Stomach (tissue), 9 donors: ENCODE data around the gene GLIS2. TPM values are rescaled to one million over a fixed set of nuclear protein-coding genes. Genes with fewer than 3 reads are reported as not detected.

Experiments used
- DNase-seq, 2 donors: peaks; one replicate each; pipeline versions ENCODE4 v3.0.0 to v3.0.0-alpha.2; 2013 to 2019
- H3K27ac ChIP-seq, 5 donors: fragments of 200-600 bp in 4 of 5; sonication (generic) in 4 of 5; one replicate each; pipeline ENCODE4 v1.5.1; 2013 to 2019; ENCODE audit warnings: mild to moderate bottlenecking in 1 of 5, moderate library complexity in 1 of 5
- H3K27me3 ChIP-seq, 3 donors: fragments of 200-600 bp; sonication (generic); one replicate each; pipeline ENCODE4 v1.5.1; 2017 to 2019; ENCODE audit warnings: mixed run types in 1 of 3
- H3K36me3 ChIP-seq, 4 donors: fragments of 200-600 bp; sonication (generic); 1 replicate in 3 of 4; 2 replicates in 1 of 4; pipeline ENCODE4 v1.5.1; 2016 to 2019
- H3K4me1 ChIP-seq, 4 donors: fragments of 200-600 bp; sonication (generic); one replicate each; pipeline ENCODE4 v1.5.1; 2016 to 2019
- H3K4me3 ChIP-seq, 4 donors: fragments of 200-600 bp; sonication (generic) in 3 of 4; one replicate each; pipeline ENCODE4 v1.5.1; 2016 to 2019; ENCODE audit warnings: mild to moderate bottlenecking in 1 of 4
- H3K9me3 ChIP-seq, 4 donors: fragments of 200-600 bp; sonication (generic); one replicate each; pipeline ENCODE4 v1.5.1; 2016 to 2019
- EP300 ChIP-seq: sonication (generic); formaldehyde crosslinking; IDR thresholded peaks from one replicate; pipeline ENCODE4 v1.6.1; 2017; ENCODE audit warnings: antibody characterized with exemption
- POLR2A ChIP-seq, 4 donors: fragments of 450-650 bp; IDR thresholded peaks; one replicate each; pipeline ENCODE4 v1.6.1; 2016; ENCODE audit warnings: antibody characterized with exemption in 4 of 4, control low read depth in 2 of 4, mild to moderate bottlenecking in 1 of 4, moderate library complexity in 1 of 4
- POLR2AphosphoS5 ChIP-seq, 3 donors: sonication (generic); formaldehyde crosslinking; IDR thresholded peaks; one replicate each; pipeline ENCODE4 v1.6.1; 2016; ENCODE audit warnings: antibody characterized with exemption in 3 of 3
- WGBS, 5 donors: extraction: QIAGEN DNeasy Blood & Tissue Kit in 3 of 5; methylation state at CpG; one replicate each; pipeline versions ENCODE4 v1.1.5 to v1.1.7; 2013 to 2018; 5-methylcytosine and 5-hydroxymethylcytosine counted together
- intact Hi-C: fragments of 100-400 bp; cut with DNase I; formaldehyde crosslinking; loops from one replicate; pipeline ENCODE4 v1.15.1; 2023; ENCODE audit warnings: low total_unique reads
- polyA plus RNA-seq, 3 donors: library from polyadenylated mRNA; stranded (reverse); fragments of 200-250 nt; gene quantifications; one replicate each; pipeline ENCODE4 v1.2.3, GENCODE V29; 2013
- total RNA-seq, 5 donors: library from RNA; depleted of rRNA; stranded (reverse); fragments of >200 nt; gene quantifications; one replicate each; pipeline versions ENCODE4 v1.1.0 to v1.2.3, GENCODE V29; 2014 to 2016
- TF ChIP-seq, protein P1 (sequence below), 7 experiments: fragments of 450-650 bp in 4 of 7; fragments of 200-600 bp in 3 of 7; sonication (generic) in 3 of 7; IDR thresholded peaks; one replicate each; pipeline ENCODE4 v1.5.1; 2016 to 2019; ENCODE audit warnings: antibody characterized with exemption in 7 of 7, control low read depth in 2 of 7, mild to moderate bottlenecking in 1 of 7
- donor health status: healthy with polysubstance abuse.
- donor health status: Bipolar disorder and iron deficiency.
- donor health status: healthy.

The GLIS2 gene
- total and polyA plus RNA-seq, 8 donors, result 3.2 to 21.0 (median 5.2) TPM

DNA sequence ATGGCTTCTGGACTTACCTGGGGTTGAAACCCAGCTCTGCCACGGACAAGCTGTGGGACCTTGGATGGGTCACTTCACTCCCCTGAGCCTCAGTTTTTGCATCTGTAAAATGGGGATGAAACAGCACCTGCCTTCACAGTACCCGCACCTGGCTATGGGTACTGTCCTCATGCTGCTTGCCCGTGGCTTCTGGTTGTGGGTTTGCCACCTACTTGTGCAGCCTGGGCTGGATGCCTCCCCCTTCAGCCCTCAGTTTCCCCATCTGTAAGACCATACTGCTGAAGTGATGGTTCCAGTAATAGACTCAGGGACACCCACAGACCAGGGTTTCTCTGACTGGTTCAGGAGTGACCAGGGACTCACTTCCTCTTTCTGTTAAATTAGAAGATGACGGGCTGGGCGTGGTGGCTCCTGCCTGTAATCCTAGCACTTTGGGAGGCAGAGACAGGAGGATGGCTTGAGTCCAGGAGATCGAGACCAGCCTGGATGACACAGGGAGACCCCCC, 9.4 kb downstream of the GLIS2 start:
- intact Hi-C loops, result loop anchor here (5.0 kb wide), 1 partner anchor 123 kb away; no protein-coding TSS in a partner anchor
- Histone ChIP-seq H3K27ac (peak overlapping the region in 4 of 5 donors; percentile 83 to 89 (median 83)), H3K4me1 (peaks cover 69 to 98% (median 85%) of the 10 kb centered on the region in 4 donors), H3K9me3 (no peaks in the 10 kb centered on the region), H3K27me3 (peaks cover 0 to 8% (median 0%) of the 10 kb centered on the region in 3 donors), H3K36me3 (no peaks in the 10 kb centered on the region), H3K4me3 (no peak overlapping the region)
- no peak for TF ChIP-seq EP300
- TF ChIP-seq, protein P1, sequence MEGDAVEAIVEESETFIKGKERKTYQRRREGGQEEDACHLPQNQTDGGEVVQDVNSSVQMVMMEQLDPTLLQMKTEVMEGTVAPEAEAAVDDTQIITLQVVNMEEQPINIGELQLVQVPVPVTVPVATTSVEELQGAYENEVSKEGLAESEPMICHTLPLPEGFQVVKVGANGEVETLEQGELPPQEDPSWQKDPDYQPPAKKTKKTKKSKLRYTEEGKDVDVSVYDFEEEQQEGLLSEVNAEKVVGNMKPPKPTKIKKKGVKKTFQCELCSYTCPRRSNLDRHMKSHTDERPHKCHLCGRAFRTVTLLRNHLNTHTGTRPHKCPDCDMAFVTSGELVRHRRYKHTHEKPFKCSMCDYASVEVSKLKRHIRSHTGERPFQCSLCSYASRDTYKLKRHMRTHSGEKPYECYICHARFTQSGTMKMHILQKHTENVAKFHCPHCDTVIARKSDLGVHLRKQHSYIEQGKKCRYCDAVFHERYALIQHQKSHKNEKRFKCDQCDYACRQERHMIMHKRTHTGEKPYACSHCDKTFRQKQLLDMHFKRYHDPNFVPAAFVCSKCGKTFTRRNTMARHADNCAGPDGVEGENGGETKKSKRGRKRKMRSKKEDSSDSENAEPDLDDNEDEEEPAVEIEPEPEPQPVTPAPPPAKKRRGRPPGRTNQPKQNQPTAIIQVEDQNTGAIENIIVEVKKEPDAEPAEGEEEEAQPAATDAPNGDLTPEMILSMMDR (IDR thresholded peaks at IDR 0.05), result no peak
- 72 to 84% (median 81%) methylated on average over 5 to 6 of the region's 6 CpGs for WGBS, 5 donors
- peak in 1 of 2 donors; percentile 12 for DNase-seq

DNA sequence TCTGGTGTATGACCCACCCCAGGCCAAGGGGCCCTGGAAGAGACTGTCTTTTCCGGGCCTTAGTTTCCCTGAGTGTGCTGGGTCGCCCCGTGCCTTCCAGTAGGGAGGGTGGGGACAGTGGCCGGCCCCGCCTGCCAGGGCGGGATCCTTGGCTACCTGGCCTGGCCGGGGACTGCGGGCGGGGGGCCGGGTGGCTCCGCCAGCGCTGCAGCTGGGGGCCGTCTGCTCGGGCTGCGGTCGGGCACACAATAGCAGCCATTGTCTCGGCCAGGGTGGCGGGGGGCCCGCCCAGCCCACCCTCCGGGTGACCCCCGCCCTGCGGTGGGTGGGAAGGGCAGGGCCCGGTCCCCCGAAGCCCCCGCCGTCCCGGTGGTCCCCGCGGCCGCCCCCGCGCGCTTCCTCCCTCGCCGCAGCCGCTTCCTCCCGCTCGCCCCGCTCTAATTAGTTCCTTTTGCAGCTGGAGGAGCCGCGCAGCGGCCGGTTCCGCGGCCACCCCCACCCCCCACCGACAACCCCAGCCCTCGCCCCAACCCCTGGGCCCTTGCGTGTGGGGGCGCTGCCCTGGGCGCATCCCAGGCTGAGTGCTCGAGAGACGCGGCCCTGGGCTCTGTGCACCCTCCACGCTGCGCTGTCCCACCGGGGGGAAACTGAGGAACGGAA, 11.6 kb downstream of the GLIS2 start:
- 0 to 8% (median 2%) methylated on average over 1 to 56 of the region's 57 CpGs for WGBS, 5 donors
- peaks cover 0 to 8% (median 0%) of the 10 kb centered on the region in 3 donors for H3K27me3 ChIP-seq
- DNase-seq, result peak in 1 of 2 donors; percentile 65

DNA sequence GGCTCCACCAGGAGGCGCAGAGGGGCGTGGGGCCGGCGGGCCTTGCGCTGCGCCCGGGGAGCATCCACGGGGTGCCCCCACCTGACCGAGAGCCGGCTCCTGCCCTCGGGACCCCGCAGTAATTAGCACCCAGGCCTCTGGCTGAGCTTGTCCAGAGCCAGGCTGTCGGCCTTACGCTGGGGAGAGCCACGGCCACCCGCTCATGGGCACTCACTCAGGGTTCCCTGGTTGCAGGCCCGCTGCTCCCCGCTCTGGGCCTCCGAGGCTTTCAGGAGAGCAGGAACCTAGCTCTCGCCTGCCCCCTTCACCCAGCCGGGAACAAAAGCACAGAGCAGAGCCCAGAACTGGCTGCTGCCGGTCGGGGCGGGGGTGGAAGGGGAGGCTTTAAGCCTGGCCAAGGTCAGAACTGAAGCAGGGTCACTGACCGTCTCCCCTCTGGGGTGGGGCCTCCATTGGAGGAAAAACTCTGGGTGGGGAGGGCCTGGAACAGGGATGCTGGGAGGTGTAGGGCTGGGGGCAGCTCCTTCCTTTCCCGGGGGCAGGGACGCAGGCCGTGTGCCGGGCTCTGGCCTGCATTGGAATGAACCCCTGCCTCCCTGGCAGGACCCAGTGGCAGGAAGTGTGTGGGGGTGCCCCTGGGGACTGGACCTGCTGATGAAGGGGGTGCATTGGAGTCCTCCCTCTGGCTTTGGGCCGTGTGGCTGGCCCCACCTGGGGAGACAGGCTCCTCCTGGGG, 12.3 kb downstream of the GLIS2 start:
- Histone ChIP-seq H3K9me3 (no peaks in the 10 kb centered on the region), H3K4me3 (peak overlapping the region; percentile 48 to 53 (median 50)), H3K36me3 (peaks cover 0 to 13% (median 6%) of the 10 kb centered on the region in 4 donors), H3K27me3 (peaks cover 0 to 8% (median 0%) of the 10 kb centered on the region in 3 donors), H3K27ac (peak overlapping the region; percentile 53 to 87 (median 79)), H3K4me1 (peaks cover 54 to 73% (median 66%) of the 10 kb centered on the region in 4 donors)
- WGBS, 5 donors, result 6 to 17% (median 13%) methylated on average over 10 to 30 of the region's 30 CpGs
- peak; percentile 83 to 95 for DNase-seq
- intact Hi-C loops, result loop anchor here (5.0 kb wide), 1 partner anchor 126 kb away; no protein-coding TSS in a partner anchor
- TF ChIP-seq POLR2A (IDR thresholded peaks at IDR 0.05) (no peak), POLR2AphosphoS5 (IDR thresholded peaks at IDR 0.05) (peak in 2 of 3 donors; percentile 15 to 51)
- TF ChIP-seq, protein P1 (IDR thresholded peaks at IDR 0.05), result peak in 5 of 7 experiments; percentile 26 to 57 (median 38)

More for the DNA sequence above, 11.6 kb downstream of the GLIS2 start:
- Histone ChIP-seq H3K36me3 (peaks cover 0 to 6% (median 3%) of the 10 kb centered on the region in 4 donors), H3K4me1 (peaks cover 60 to 80% (median 72%) of the 10 kb centered on the region in 4 donors), H3K4me3 (peak overlapping the region; percentile 48 to 53 (median 50)), H3K27ac (peak overlapping the region; percentile 53 to 87 (median 79)), H3K9me3 (no peaks in the 10 kb centered on the region)
- intact Hi-C loops, result loop anchor here (5.0 kb wide), 1 partner anchor 125 kb away; no protein-coding TSS in a partner anchor
- TF ChIP-seq POLR2AphosphoS5 (IDR thresholded peaks at IDR 0.05) (no peak), POLR2A (IDR thresholded peaks at IDR 0.05) (no peak), EP300 (no peak)
- TF ChIP-seq, protein P1 (IDR thresholded peaks at IDR 0.05), result no peak
